HG03469 (cell line): ENCODE results near the gene HACD4.
"Not testable (repeated sequence)": the region's sequence is repeated elsewhere in the genome, so short reads cannot be mapped to it uniquely, and the experiment has no call there.

Source experiments
- ATAC-seq: cut with Tn5 transposase; IDR thresholded peaks from one replicate; pipeline ENCODE4 v1.9.1; 2021; ENCODE audit warnings: mild to moderate bottlenecking, moderate library complexity, moderate number of reproducible peaks; ENCODE audit not compliant: unreplicated experiment

Gene HACD4

DNA sequence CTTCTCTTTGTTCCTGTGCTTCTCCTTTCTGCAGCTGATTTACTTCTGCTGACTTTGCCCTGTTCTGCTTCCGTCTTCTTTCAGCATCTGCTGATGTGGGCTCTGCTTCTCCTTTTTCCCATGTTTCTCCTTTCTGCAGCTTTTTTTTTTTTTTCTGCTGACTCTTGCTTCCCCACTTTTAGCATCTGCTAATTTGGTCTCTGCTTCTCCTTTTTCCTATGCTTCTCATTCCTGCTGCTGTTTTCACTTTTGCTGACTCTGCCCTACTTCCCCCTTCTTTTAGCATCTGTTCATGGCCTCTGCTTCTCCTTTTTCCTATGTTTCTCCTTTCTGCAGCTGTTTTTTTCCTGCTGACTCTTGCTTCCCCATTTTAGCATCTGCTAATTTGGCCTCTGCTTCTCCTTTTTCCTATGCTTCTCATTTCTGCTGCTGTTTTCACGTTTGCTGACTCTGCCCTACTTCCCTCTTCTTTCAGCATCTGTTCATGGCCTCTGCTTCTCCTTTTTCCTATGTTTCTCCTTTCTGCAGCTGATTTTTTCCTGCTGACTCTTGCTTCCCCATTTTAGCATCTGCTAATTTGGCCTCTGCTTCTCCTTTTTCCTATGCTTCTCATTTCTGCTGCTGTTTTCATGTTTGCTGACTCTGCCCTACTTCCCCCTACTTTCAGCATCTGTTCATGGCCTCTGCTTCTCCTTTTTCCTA is 58.0 kb downstream of the HACD4 start:
- ATAC-seq = not testable (repeated sequence)

- ATAC-seq = no peak
Observed at GRCh38 chr9:20972684-20973083, 58.8 kb downstream of the HACD4 start.

DNA sequence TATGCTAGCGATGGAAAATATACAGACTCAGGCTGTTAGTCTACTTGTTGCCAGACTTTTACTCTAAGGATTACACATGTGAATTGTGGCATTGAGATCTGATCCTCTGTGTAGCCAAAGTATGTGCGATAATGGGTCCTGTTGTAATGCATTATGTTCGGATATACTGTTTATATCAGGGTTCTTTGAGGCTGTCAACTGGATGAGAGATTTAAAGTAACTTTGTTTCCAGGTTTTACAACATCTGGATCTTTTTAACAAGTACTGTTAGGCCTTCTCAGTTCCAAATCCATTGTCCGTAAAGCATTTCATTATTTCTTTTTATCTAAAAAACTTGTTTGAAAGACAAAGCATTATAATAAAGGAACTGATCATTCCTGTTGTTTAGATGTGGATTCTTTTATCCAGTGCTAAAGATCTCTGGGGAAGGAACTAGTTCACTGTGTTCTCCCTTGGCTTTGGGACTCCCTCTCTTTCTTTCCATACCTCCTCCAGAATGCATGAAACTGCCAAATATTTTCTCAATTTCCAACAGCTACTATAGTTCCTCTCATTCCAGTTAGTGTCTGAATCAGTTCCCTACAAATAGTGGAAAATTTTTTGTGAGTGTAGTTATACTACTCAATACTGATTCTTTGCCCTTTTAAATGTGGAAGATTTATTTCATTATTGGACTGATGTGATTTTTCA is 68.8 kb downstream of the HACD4 start:
- ATAC-seq = no peak

DNA sequence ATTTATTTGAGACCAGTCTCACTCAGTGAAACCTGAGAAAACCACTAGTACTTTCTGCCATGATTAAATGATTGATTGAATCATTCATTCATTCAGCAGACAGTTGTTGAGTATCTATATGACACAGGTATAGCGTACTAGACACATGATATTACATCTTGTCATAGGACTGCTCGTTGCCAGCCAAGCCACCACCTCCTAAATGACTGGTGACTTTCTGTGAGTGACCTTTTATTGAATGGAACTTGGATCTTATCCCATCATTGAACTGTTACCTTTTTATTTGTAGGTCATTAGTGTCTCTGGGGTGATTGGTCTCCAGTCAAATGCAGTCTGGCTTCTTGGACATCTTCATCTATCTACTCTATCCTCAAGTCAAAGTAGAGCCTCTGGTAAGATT is 80.7 kb downstream of the HACD4 start:
- no peak for ATAC-seq
